H1 (cell line): ENCODE measurements around the gene GRIK4. TPM values are rescaled to one million over a fixed set of nuclear protein-coding genes. Genes with fewer than 3 reads are reported as not detected.

Experiments used
- CTCF ChIA-PET: fragments of 300-600 bp; sonication (Branson Sonifier 250); formaldehyde crosslinking; loops from one replicate; lab custom pipeline; 2021; ENCODE audit not compliant: partially characterized antibody; lab: Charles Lee
- POLR2A ChIA-PET: fragments of 300-600 bp; sonication (Branson Sonifier 250); formaldehyde crosslinking; loops from one replicate; lab custom pipeline; 2021; ENCODE audit warnings: inconsistent platforms; ENCODE audit not compliant: partially characterized antibody; lab: Charles Lee
- DNase-seq, 2 experiments: peaks; one replicate each; pipeline versions ENCODE4 v3.0.0 to v3.0.0-alpha.2; 2010 to 2022; ENCODE audit warnings: low spot score in 2 of 2, low read depth in 1 of 2, mixed read lengths in 1 of 2
- FAIRE-seq: peaks from 2 replicates; lab custom pipeline; 2011; peaks lifted over from hg19 to GRCh38; lab: Jason Lieb, UNC
- H2AFZ ChIP-seq: 2 replicates; pipeline ENCODE4 v1.8.1; 2012; ENCODE audit warnings: low read length, inconsistent platforms
- H2AK5ac ChIP-seq: 2 replicates; pipeline ENCODE4 v1.6.1; 2013; ENCODE audit warnings: low read depth, low read length
- H2BK120ac ChIP-seq: replicated peaks from 2 replicates; pipeline ENCODE3; 2013; ENCODE audit warnings: low read depth, low read length, inconsistent platforms
- H2BK12ac ChIP-seq: 2 replicates; pipeline ENCODE4 v1.6.1; 2013; ENCODE audit warnings: low read depth, low read length
- H2BK15ac ChIP-seq: 2 replicates; pipeline ENCODE4 v1.6.1; 2013; ENCODE audit warnings: low read length
- H2BK20ac ChIP-seq: 2 replicates; pipeline ENCODE4 v1.6.1; 2013; ENCODE audit warnings: low read length
- H2BK5ac ChIP-seq: 2 replicates; pipeline ENCODE4 v1.6.1; 2013; ENCODE audit warnings: low read depth, low read length
- H3K14ac ChIP-seq: 2 replicates; pipeline ENCODE4 v1.6.1; 2013; ENCODE audit warnings: inconsistent platforms; ENCODE audit not compliant: insufficient read length
- H3K18ac ChIP-seq: 2 replicates; pipeline ENCODE4 v1.6.1; 2013; ENCODE audit warnings: low read length; ENCODE audit errors: extremely low read depth
- H3K23ac ChIP-seq: 2 replicates; pipeline ENCODE4 v1.6.1; 2013; ENCODE audit warnings: inconsistent platforms; ENCODE audit not compliant: insufficient read length
- H3K23me2 ChIP-seq: 2 replicates; pipeline ENCODE4 v1.6.1; 2013; ENCODE audit warnings: low read depth, low read length
- H3K27ac ChIP-seq: 2 replicates; pipeline ENCODE4 v1.6.1; 2011; ENCODE audit warnings: low read depth, low read length, inconsistent platforms
- H3K27me3 ChIP-seq, 4 experiments: replicated peaks in 1 of 4; 1 replicate in 1 of 4; 2 replicates in 3 of 4; pipeline versions ENCODE4 v1.6.1 to v1.8.1; 2011 to 2013; ENCODE audit warnings: low read length in 3 of 4, mild to moderate bottlenecking in 3 of 4, inconsistent platforms in 2 of 4, mixed read lengths in 2 of 4, moderate library complexity in 1 of 4; ENCODE audit not compliant: control insufficient read depth in 3 of 4, insufficient read depth in 3 of 4; ENCODE audit errors: extremely low read depth in 1 of 4
- H3K36me3 ChIP-seq, 4 experiments: 2 replicates each; pipeline versions ENCODE4 v1.6.1 to v1.8.1; 2011 to 2013; ENCODE audit warnings: mild to moderate bottlenecking in 4 of 4, low read length in 3 of 4, moderate library complexity in 2 of 4, control low read depth in 1 of 4, inconsistent platforms in 1 of 4; ENCODE audit not compliant: insufficient read depth in 4 of 4, control insufficient read depth in 2 of 4
- H3K4ac ChIP-seq: replicated peaks from 2 replicates; pipeline ENCODE3; 2013; ENCODE audit warnings: low read length, low read depth, mixed read lengths, inconsistent platforms; ENCODE audit not compliant: insufficient read length
- H3K4me1 ChIP-seq, 4 experiments: replicated peaks in 1 of 4; 1 replicate in 1 of 4; 2 replicates in 3 of 4; pipeline versions ENCODE4 v1.6.1 to v1.8.1; 2011 to 2013; ENCODE audit warnings: low read length in 3 of 4, inconsistent platforms in 2 of 4, mixed read lengths in 1 of 4; ENCODE audit not compliant: insufficient read depth in 4 of 4, control insufficient read depth in 3 of 4
- H3K4me2 ChIP-seq, 2 experiments: 2 replicates each; pipeline versions ENCODE4 v1.6.1 to v1.8.1; 2011 to 2013; ENCODE audit warnings: low read depth in 2 of 2, low read length in 2 of 2, control low read depth in 1 of 2, inconsistent platforms in 1 of 2, mild to moderate bottlenecking in 1 of 2; ENCODE audit not compliant: insufficient read depth in 1 of 2
- H3K4me3 ChIP-seq, 4 experiments: fragments of 200-600, 300-600 bp in 1 of 4; sonication (generic), shearing (Covaris generic), sonication (Bioruptor Twin) in 1 of 4; 2 replicates each; pipeline versions ENCODE4 v1.5.1 to v1.8.1; 2011 to 2016; ENCODE audit warnings: low read length in 4 of 4, low read depth in 3 of 4, control low read depth in 2 of 4, inconsistent platforms in 2 of 4, mild to moderate bottlenecking in 2 of 4, mixed read lengths in 1 of 4, moderate library complexity in 1 of 4; ENCODE audit not compliant: insufficient read depth in 2 of 4; ENCODE audit errors: extremely low read depth in 1 of 4
- H3K56ac ChIP-seq: replicated peaks from 2 replicates; pipeline ENCODE3; 2013; ENCODE audit warnings: low read depth, mild to moderate bottlenecking, mixed read lengths, low read length, inconsistent platforms; ENCODE audit not compliant: insufficient read length
- H3K79me1 ChIP-seq: 2 replicates; pipeline ENCODE4 v1.6.1; 2013; ENCODE audit warnings: low read depth, low read length, control low read depth
- H3K79me2 ChIP-seq, 2 experiments: 2 replicates each; pipeline versions ENCODE4 v1.6.1 to v1.8.1; 2012 to 2013; ENCODE audit warnings: low read length in 2 of 2, mild to moderate bottlenecking in 2 of 2, inconsistent platforms in 1 of 2; ENCODE audit not compliant: insufficient read depth in 2 of 2, control insufficient read depth in 1 of 2
- H3K9ac ChIP-seq, 4 experiments: replicated peaks in 1 of 4; 1 replicate in 1 of 4; 2 replicates in 3 of 4; pipeline versions ENCODE4 v1.6.1 to v1.8.1; 2011 to 2013; ENCODE audit warnings: low read depth in 3 of 4, low read length in 3 of 4, control low read depth in 2 of 4, mild to moderate bottlenecking in 2 of 4, moderate library complexity in 2 of 4, inconsistent platforms in 1 of 4; ENCODE audit errors: extremely low read depth in 1 of 4
- H3K9me3 ChIP-seq, 2 experiments: 2 replicates each; pipeline versions ENCODE4 v1.6.1 to v1.8.1; 2012 to 2013; ENCODE audit warnings: mild to moderate bottlenecking in 2 of 2, moderate library complexity in 2 of 2, control low read depth in 1 of 2, inconsistent platforms in 1 of 2, low read depth in 1 of 2, low read length in 1 of 2, mixed read lengths in 1 of 2; ENCODE audit not compliant: insufficient read depth in 2 of 2
- H4K20me1 ChIP-seq, 2 experiments: replicated peaks in 1 of 2; 2 replicates each; pipeline versions ENCODE3 to v1.8.1; 2011 to 2013; ENCODE audit warnings: inconsistent platforms in 2 of 2, low read length in 2 of 2, mild to moderate bottlenecking in 1 of 2; ENCODE audit not compliant: insufficient read depth in 2 of 2, control insufficient read depth in 1 of 2
- H4K5ac ChIP-seq: 2 replicates; pipeline ENCODE4 v1.6.1; 2013; ENCODE audit warnings: low read length, low read depth, mixed read lengths, inconsistent platforms; ENCODE audit not compliant: insufficient read length
- H4K8ac ChIP-seq: 2 replicates; pipeline ENCODE4 v1.8.0; 2013; ENCODE audit warnings: mild to moderate bottlenecking, moderate library complexity, low read length, inconsistent platforms; ENCODE audit not compliant: insufficient read depth; ENCODE audit errors: extremely low read depth
- H4K91ac ChIP-seq: replicated peaks from 2 replicates; pipeline ENCODE3; 2013; ENCODE audit warnings: low read length, mixed read lengths, inconsistent platforms; ENCODE audit not compliant: insufficient read length
- FOSL1 ChIP-seq: IDR thresholded peaks from 2 replicates; pipeline ENCODE4 v1.6.1; 2011; ENCODE audit warnings: mild to moderate bottlenecking, low read depth, low read length, moderate library complexity; ENCODE audit not compliant: insufficient read depth
- GABPA ChIP-seq: IDR thresholded peaks from 2 replicates; pipeline ENCODE4 v1.6.1; 2011; ENCODE audit warnings: mild to moderate bottlenecking, low read length, moderate library complexity, borderline replicate concordance; ENCODE audit not compliant: insufficient read depth
- HDAC2 ChIP-seq, 2 experiments: fragments of 300-600 bp in 1 of 2; sonication (generic) in 1 of 2; IDR thresholded peaks; 2 replicates each; pipeline ENCODE4 v1.6.1; 2011 to 2012; ENCODE audit warnings: low read depth in 2 of 2, low read length in 2 of 2, mild to moderate bottlenecking in 2 of 2, moderate library complexity in 2 of 2, borderline replicate concordance in 1 of 2, inconsistent platforms in 1 of 2
- NANOG ChIP-seq: IDR thresholded peaks from 2 replicates; pipeline ENCODE4 v1.6.1; 2011; ENCODE audit warnings: low read length, low read depth, mild to moderate bottlenecking, inconsistent platforms; ENCODE audit not compliant: insufficient read depth, poor library complexity, severe bottlenecking
- POLR2A ChIP-seq, 2 experiments: IDR thresholded peaks; 1 replicate in 1 of 2; 2 replicates in 1 of 2; pipeline ENCODE4 v1.6.1; 2011; ENCODE audit warnings: low read depth in 2 of 2, low read length in 2 of 2, mild to moderate bottlenecking in 2 of 2; ENCODE audit errors: control extremely low read depth in 1 of 2
- SIN3A ChIP-seq, 2 experiments: IDR thresholded peaks in 1 of 2; conservative IDR thresholded peaks in 1 of 2; 2 replicates each; pipeline ENCODE4 v1.6.1; 2011 to 2012; ENCODE audit warnings: low read length in 2 of 2, improper control_type of control experiment in 1 of 2, low read depth in 1 of 2, mild to moderate bottlenecking in 1 of 2
- TAF1 ChIP-seq: IDR thresholded peaks from 2 replicates; pipeline ENCODE4 v1.6.1; 2011; ENCODE audit warnings: mild to moderate bottlenecking, low read depth, low read length
- TBP ChIP-seq: IDR thresholded peaks from 2 replicates; pipeline ENCODE4 v1.6.1; 2011; ENCODE audit warnings: low read depth, low read length, improper control_type of control experiment
- TEAD4 ChIP-seq: IDR thresholded peaks from 2 replicates; pipeline ENCODE4 v1.6.1; 2012; ENCODE audit warnings: low read depth, low read length, inconsistent platforms, mixed read lengths
- YY1 ChIP-seq: IDR thresholded peaks from 2 replicates; pipeline ENCODE4 v1.6.1; 2011; ENCODE audit warnings: low read depth, mild to moderate bottlenecking, low read length
- WGBS, 2 experiments: shearing (Covaris generic) in 1 of 2; methylation state at CpG; one replicate each; pipeline versions ENCODE4 v1.1.6 to v1.1.7; 2013 to 2015; ENCODE audit warnings: low lambda C conversion rate in 2 of 2, mixed read lengths in 2 of 2, inconsistent platforms in 1 of 2, low coverage in 1 of 2, missing lambda C conversion rate in 1 of 2; ENCODE audit not compliant: insufficient replicate concordance in 2 of 2, insufficient coverage in 1 of 2, insufficient read length in 1 of 2; ENCODE audit errors: extremely low coverage in 1 of 2, missing lambda C conversion rate in 1 of 2; 5-methylcytosine and 5-hydroxymethylcytosine counted together
- polyA plus RNA-seq, 7 experiments: library from polyadenylated mRNA; depleted of rRNA in 3 of 7; stranded (reverse) in 5 of 7; unstranded in 2 of 7; fragments of >200 nt in 5 of 7; fragments of 200-250 nt in 2 of 7; gene quantifications; 1 replicate in 5 of 7; 2 replicates in 1 of 7; 4 replicates in 1 of 7; pipeline versions ENCODE4 v1.2.1 to v1.2.3, GENCODE V29; 2011 to 2013; ENCODE audit warnings: missing spikeins in 2 of 7, mixed read lengths in 2 of 7
- total RNA-seq: library from RNA; stranded (reverse); fragmentation: NEBNext Ultra II Directional; extraction: Animal tissue kit (Norgen Biotek cat#: 25700); gene quantifications from 2 replicates; pipeline ENCODE4 v1.2.1, GENCODE V29; 2021

GRIK4 gene
- total and polyA plus RNA-seq, 2 of the 8 experiments (the other 6 are each of a cell fraction or from before 2014, with no cell fraction given): 1.2 to 2.9 TPM

- Histone ChIP-seq H3K18ac (peak overlapping the region; percentile 71; the same call in 1 of the 2 replicates), H3K36me3 (no peaks in the 10 kb centered on the region), H3K56ac (no peak overlapping the region), H2BK12ac (peak overlapping the region; percentile 90; the same call in 1 of the 2 replicates), H3K9me3 (peaks cover 0 to 3% of the 10 kb centered on the region in 2 experiments; a peak in 1 of 4 replicates), H3K27ac (no peak overlapping the region), H3K4ac (no peak overlapping the region), H3K27me3 (no peaks in the 10 kb centered on the region; a peak in 2 of 7 replicates), H3K9ac (no peak overlapping the region), H2AK5ac (peak overlapping the region; percentile 86; the same call in 1 of the 2 replicates), H2BK5ac (peak overlapping the region; percentile 49; the same call in 1 of the 2 replicates), H3K79me2 (no peaks in the 10 kb centered on the region), H4K91ac (peak overlapping the region; percentile 86), H3K23me2 (no peaks in the 10 kb centered on the region; the same call in 1 of the 2 replicates), H3K4me1 (peaks cover 3 to 28% (median 16%) of the 10 kb centered on the region in 4 experiments), H3K14ac (no peak overlapping the region), H3K23ac (no peak overlapping the region), H3K79me1 (no peaks in the 10 kb centered on the region), H3K4me2 (peak overlapping the region; percentile 18 to 54), H2BK20ac (peak overlapping the region; percentile 82; the same call in 1 of the 2 replicates), H2AFZ (no peak overlapping the region), H2BK15ac (no peak overlapping the region), H4K8ac (peak overlapping the region; percentile 72; the same call in 1 of the 2 replicates), H3K4me3 (peak overlapping the region in 2 of 4 experiments; percentile 24 to 31; a peak in 3 of 8 replicates), H4K20me1 (no peaks in the 10 kb centered on the region), H2BK120ac (peak overlapping the region; percentile 76), H4K5ac (peak overlapping the region; percentile 32)
- DNase-seq: peak; percentile 84 to 87
- CTCF ChIA-PET: interaction anchor here (0.8 to 2.6 kb wide), 26 partner anchors 9 to 275 kb away, joined by 3 to 13 read pairs (median 4); partner anchors contain the start of gene GRIK4
- peak; percentile 93 for FAIRE-seq
- WGBS, 2 experiments: 11% methylated on average over 16 of the region's 16 CpGs; no CpG with 5 or more reads in 1 of the 2 experiments
- POLR2A ChIA-PET: interaction anchor here (0.7 to 2.5 kb wide), 8 partner anchors 9 to 49 kb away, joined by 3 to 10 read pairs (median 4); no protein-coding TSS in a partner anchor
- TF ChIP-seq TBP (peak; percentile 59; the same call in 1 of the 2 replicates), POLR2A (IDR thresholded peaks at IDR 0.05; ENCODE audit: control extremely low read depth in 1 of 2, low read depth in 2 of 2, low read length in 2 of 2) (no peak), YY1 (peak; percentile 67; the same call in 1 of the 2 replicates), GABPA (peak; percentile 78; the same call in 1 of the 2 replicates), TAF1 (0 out of 2 replicates have a peak, but pooled peaks have one; percentile 37), HDAC2 (IDR thresholded peaks at IDR 0.05; ENCODE audit: borderline replicate concordance in 1 of 2, low read depth in 2 of 2, low read length in 2 of 2) (0 out of 4 replicates have a peak, but pooled peaks of 1 of the 2 experiments have one; percentile 56), SIN3A (conservative IDR thresholded peaks at IDR 0.05 in 1 of 2, IDR thresholded peaks at IDR 0.05 in 1 of 2; ENCODE audit: low read depth in 1 of 2, low read length in 2 of 2) (0 out of 4 replicates have a peak, but pooled peaks of 1 of the 2 experiments have one; percentile 52), NANOG (peak; percentile 19), FOSL1 (no peak), TEAD4 (peak; percentile 41; the same call in 1 of the 2 replicates)
These were observed 15.7 kb downstream of the GRIK4 start for GRCh38 chr11:120527111-120527761.
